Hepatocyte (in vitro differentiated cells): ENCODE data around the gene SOSTDC1. TPM values are rescaled to one million over a fixed set of nuclear protein-coding genes. Genes with fewer than 3 reads are reported as not detected.

ENCODE experiments used
- DNase-seq: peaks from one replicate; pipeline ENCODE4 v3.0.0-alpha.2; 2016; ENCODE audit warnings: low spot score
- H2AFZ ChIP-seq: fragments of 200-600 bp; sonication (generic); 2 replicates; pipeline ENCODE4 v1.6.0; 2016; ENCODE audit warnings: antibody characterized with exemption, mild to moderate bottlenecking
- H3K27ac ChIP-seq: fragments of 200-600 bp; sonication (generic); 2 replicates; pipeline ENCODE4 v1.5.1; 2016; ENCODE audit warnings: mild to moderate bottlenecking
- H3K27me3 ChIP-seq: fragments of 200-600 bp; sonication (generic); 2 replicates; pipeline ENCODE4 v1.6.1; 2016
- H3K36me3 ChIP-seq: fragments of 200-600 bp; sonication (generic); replicated peaks from 2 replicates; pipeline ENCODE4 v1.5.1; 2016; ENCODE audit warnings: low read depth; ENCODE audit not compliant: insufficient read depth
- H3K4me1 ChIP-seq: fragments of 200-600 bp; sonication (generic); 2 replicates; pipeline ENCODE4 v1.5.1; 2016; ENCODE audit warnings: mild to moderate bottlenecking, moderate library complexity; ENCODE audit not compliant: insufficient read depth
- H3K4me2 ChIP-seq: fragments of 200-600 bp; sonication (generic); 2 replicates; pipeline ENCODE4 v1.6.0; 2016
- H3K4me3 ChIP-seq: fragments of 200-600 bp; sonication (generic); 2 replicates; pipeline ENCODE4 v1.5.1; 2016; ENCODE audit warnings: mild to moderate bottlenecking
- H3K79me2 ChIP-seq: fragments of 200-600 bp; sonication (generic); 2 replicates; pipeline ENCODE4 v1.6.0; 2017; ENCODE audit warnings: mild to moderate bottlenecking
- H3K9me2 ChIP-seq: fragments of 200-600 bp; sonication (generic); replicated peaks from 2 replicates; pipeline ENCODE4 v1.6.0; 2017; ENCODE audit warnings: mild to moderate bottlenecking; ENCODE audit not compliant: insufficient read depth
- H3K9me3 ChIP-seq: fragments of 200-600 bp; sonication (generic); 2 replicates; pipeline ENCODE4 v1.5.1; 2016; ENCODE audit warnings: low read depth, mild to moderate bottlenecking
- H4K20me1 ChIP-seq: fragments of 200-600 bp; sonication (generic); 2 replicates; pipeline ENCODE4 v1.6.0; 2016; ENCODE audit warnings: mild to moderate bottlenecking; ENCODE audit not compliant: insufficient read depth, poor library complexity, severe bottlenecking
- EZH2 ChIP-seq: fragments of 200-600 bp; sonication (generic); IDR thresholded peaks from 2 replicates; pipeline ENCODE4 v1.6.1; 2016; ENCODE audit warnings: antibody characterized with exemption, mild to moderate bottlenecking, borderline replicate concordance
- EZH2phosphoT487 ChIP-seq: fragments of 200-600 bp; sonication (generic); IDR thresholded peaks from one replicate; pipeline ENCODE4 v1.6.1; 2018; ENCODE audit warnings: antibody characterized with exemption, mild to moderate bottlenecking, low read depth, moderate library complexity; ENCODE audit not compliant: unreplicated experiment, severe bottlenecking
- WGBS: methylation state at CpG from one replicate; pipeline ENCODE4 v1.1.6; 2016; ENCODE audit warnings: low lambda C conversion rate; ENCODE audit errors: missing lambda C conversion rate; 5-methylcytosine and 5-hydroxymethylcytosine counted together
- polyA plus RNA-seq: library from polyadenylated mRNA; unstranded; fragments of >200 nt; fragmentation: Nextera tagmentation; extraction: Ambion mirVana; gene quantifications from 2 replicates; pipeline ENCODE4 v1.2.1, GENCODE V29; 2016
- total RNA-seq: library from RNA; depleted of rRNA; stranded (reverse); fragments of >200 nt; gene quantifications from 2 replicates; pipeline ENCODE4 v1.2.3, GENCODE V29; 2014
- TF ChIP-seq, protein P1 (sequence below): fragments of 200-600 bp; sonication (generic); IDR thresholded peaks from 2 replicates; pipeline ENCODE4 v1.5.1; 2016; ENCODE audit warnings: antibody characterized with exemption, mild to moderate bottlenecking; ENCODE audit not compliant: poor library complexity

Gene SOSTDC1
- total and polyA plus RNA-seq, 2 experiments from 2014 or later = 38.5 to 71.5 TPM

DNA sequence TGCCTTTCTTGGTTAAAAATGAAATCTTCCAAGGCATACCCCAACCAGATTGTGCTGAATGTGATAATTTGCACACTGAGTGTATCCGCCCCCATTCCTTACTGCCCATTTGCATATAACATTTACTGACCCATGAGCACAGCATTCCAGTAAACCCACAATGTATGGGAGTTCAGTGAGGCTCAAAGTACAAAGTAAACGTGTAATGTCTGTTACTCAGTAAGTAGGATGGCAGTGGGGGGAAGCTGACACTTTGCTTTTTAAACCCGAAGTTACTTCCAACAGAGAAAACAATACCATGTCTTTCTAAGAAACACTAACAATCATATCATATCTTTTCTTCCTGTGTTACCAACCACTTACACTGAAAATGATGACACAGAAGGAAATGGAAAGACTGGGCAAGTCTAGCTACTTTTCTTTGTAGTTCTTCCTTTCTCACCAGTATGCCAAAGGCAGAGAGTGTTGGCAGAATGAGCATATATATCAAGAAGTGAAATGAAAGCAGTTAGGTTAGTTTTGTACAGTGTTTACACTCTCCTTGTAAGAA is 27.1 kb upstream of the SOSTDC1 start:
- Histone ChIP-seq H3K4me3 (no peak overlapping the region), H3K79me2 (no peaks in the 10 kb centered on the region), H3K4me1 (peaks cover 40% of the 10 kb centered on the region), H3K9me3 (no peaks in the 10 kb centered on the region), H3K9me2 (no peaks in the 10 kb centered on the region), H4K20me1 (no peaks in the 10 kb centered on the region), H3K27me3 (no peaks in the 10 kb centered on the region), H2AFZ (no peak overlapping the region), H3K27ac (peak overlapping the region; percentile 77), H3K36me3 (no peaks in the 10 kb centered on the region), H3K4me2 (peak overlapping the region; percentile 32)
- peak; percentile 46 for DNase-seq
- TF ChIP-seq, protein P1, sequence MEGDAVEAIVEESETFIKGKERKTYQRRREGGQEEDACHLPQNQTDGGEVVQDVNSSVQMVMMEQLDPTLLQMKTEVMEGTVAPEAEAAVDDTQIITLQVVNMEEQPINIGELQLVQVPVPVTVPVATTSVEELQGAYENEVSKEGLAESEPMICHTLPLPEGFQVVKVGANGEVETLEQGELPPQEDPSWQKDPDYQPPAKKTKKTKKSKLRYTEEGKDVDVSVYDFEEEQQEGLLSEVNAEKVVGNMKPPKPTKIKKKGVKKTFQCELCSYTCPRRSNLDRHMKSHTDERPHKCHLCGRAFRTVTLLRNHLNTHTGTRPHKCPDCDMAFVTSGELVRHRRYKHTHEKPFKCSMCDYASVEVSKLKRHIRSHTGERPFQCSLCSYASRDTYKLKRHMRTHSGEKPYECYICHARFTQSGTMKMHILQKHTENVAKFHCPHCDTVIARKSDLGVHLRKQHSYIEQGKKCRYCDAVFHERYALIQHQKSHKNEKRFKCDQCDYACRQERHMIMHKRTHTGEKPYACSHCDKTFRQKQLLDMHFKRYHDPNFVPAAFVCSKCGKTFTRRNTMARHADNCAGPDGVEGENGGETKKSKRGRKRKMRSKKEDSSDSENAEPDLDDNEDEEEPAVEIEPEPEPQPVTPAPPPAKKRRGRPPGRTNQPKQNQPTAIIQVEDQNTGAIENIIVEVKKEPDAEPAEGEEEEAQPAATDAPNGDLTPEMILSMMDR = no peak
- no peak for TF ChIP-seq EZH2
- no peak for TF ChIP-seq EZH2phosphoT487
- WGBS = 32% methylated on average over 3 of the region's 3 CpGs

DNA sequence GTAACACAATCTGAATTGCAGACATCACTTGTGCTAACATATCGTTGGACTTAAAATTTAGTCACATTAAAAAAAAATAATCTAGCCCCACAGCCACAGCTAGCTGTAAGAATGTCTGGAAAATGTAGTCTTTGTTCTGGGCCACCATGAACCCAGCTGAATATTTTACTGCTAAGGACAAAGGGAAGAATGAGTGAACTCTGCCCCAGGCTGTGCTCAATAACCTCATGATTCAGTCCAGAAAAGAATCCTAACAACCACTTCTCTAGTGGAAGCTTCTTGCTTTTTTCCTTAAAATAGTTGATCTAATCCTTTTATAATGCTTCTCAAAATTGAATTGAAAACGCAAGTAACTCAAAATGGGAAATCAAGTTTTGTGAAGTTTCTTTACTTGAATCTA is 25.6 kb upstream of the SOSTDC1 start:
- H3K27me3 ChIP-seq = no peaks in the 10 kb centered on the region
- peak overlapping the region; percentile 77 for H3K27ac ChIP-seq
- H3K79me2 ChIP-seq = no peaks in the 10 kb centered on the region
- no peaks in the 10 kb centered on the region for H3K9me3 ChIP-seq
- H4K20me1 ChIP-seq = no peaks in the 10 kb centered on the region
- no peaks in the 10 kb centered on the region for H3K36me3 ChIP-seq
- H2AFZ ChIP-seq = no peak overlapping the region
- H3K4me1 ChIP-seq = peaks cover 40% of the 10 kb centered on the region
- WGBS = 53% methylated on average over 2 of the region's 2 CpGs
- no peak for DNase-seq
- H3K4me2 ChIP-seq = no peak overlapping the region
- TF ChIP-seq EZH2phosphoT487 (no peak), EZH2 (no peak)
- TF ChIP-seq, protein P1 = no peak
- no peaks in the 10 kb centered on the region for H3K9me2 ChIP-seq
- no peak overlapping the region for H3K4me3 ChIP-seq

DNA sequence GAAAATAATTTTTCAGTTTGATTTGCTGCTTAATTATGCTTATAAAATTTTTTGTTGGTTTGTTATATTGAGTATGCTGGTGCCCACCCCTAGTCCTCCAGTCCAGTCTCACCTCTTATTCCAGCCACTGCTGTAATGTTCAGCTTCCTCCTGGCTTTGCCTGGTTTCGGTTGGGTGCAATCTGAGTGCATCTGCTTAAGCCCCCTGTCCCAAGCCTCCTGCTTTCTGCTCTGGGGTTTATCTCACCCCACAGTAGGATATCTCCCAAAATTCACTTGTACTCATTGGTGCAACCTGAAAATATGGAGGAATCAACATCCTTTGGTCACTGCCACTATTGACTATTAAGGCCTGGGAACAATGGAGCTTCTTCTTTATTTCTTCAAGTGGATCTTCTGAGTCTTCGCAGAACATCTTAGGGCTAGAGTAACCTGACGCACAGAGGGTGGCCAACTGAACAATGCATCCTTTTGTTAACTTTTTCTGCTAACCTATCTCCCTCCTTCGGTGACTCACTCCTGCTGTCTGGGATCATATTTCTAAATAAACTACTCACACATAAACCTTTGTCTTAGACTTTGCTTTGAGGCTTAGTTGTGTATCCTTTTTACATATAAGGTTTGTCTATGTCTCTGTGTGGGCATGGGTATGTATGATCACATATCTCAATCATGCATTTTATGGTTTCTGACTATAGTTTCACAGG is 19.1 kb upstream of the SOSTDC1 start:
- TF ChIP-seq EZH2 (no peak), EZH2phosphoT487 (no peak)
- TF ChIP-seq, protein P1 = no peak
- no peak overlapping the region for H2AFZ ChIP-seq

More for the DNA sequence above, 19.1 kb upstream of the SOSTDC1 start:
- Histone ChIP-seq H3K36me3 (no peaks in the 10 kb centered on the region), H3K27ac (peak overlapping the region; percentile 65), H3K4me3 (no peak overlapping the region), H3K9me2 (no peaks in the 10 kb centered on the region), H3K4me1 (peaks cover 1% of the 10 kb centered on the region), H3K79me2 (no peaks in the 10 kb centered on the region), H3K9me3 (no peaks in the 10 kb centered on the region), H4K20me1 (no peaks in the 10 kb centered on the region), H3K4me2 (no peak overlapping the region), H3K27me3 (no peaks in the 10 kb centered on the region)
- 59% methylated on average over 4 of the region's 4 CpGs for WGBS
- peak; percentile 41 for DNase-seq
